Caco-2 (cell line): ENCODE results near the gene GATA6. TPM values are rescaled to one million over a fixed set of nuclear protein-coding genes. Genes with fewer than 3 reads are reported as not detected.
A peak's percentile ranks its signal among the peaks of the same experiment; 100 is the strongest.

Source experiments
- BruUV-seq: library from RNA; stranded (reverse); fragments of 400-500 nt; replicated peaks from 2 replicates; lab custom pipeline; 2021; lab: Mats Ljungman, UMichigan
- CTCF ChIA-PET: fragments of 300-600 bp; sonication (Branson Sonifier 250); formaldehyde crosslinking; loops from one replicate; lab custom pipeline; 2022; ENCODE audit warnings: antibody characterized with exemption; lab: Charles Lee
- POLR2A ChIA-PET: fragments of 300-600 bp; sonication (Branson Sonifier 250); formaldehyde crosslinking; loops from one replicate; lab custom pipeline; 2022; ENCODE audit warnings: antibody characterized with exemption; lab: Charles Lee
- DNase-seq, 2 experiments: peaks; one replicate each; pipeline versions ENCODE4 v3.0.0 to v3.0.0-alpha.2; 2020 to 2022
- H3K27me3 ChIP-seq: replicated peaks from 2 replicates; pipeline ENCODE4 v1.6.0; 2011; ENCODE audit warnings: low read length; ENCODE audit not compliant: control insufficient read depth, insufficient read depth
- H3K36me3 ChIP-seq: 2 replicates; pipeline ENCODE4 v1.5.1; 2011; ENCODE audit warnings: low read length; ENCODE audit not compliant: control insufficient read depth, insufficient read depth
- H3K4me1 ChIP-seq: fragments of 250-450 bp; sonication (Bioruptor Pico); 2 replicates; pipeline ENCODE4 v1.5.1; 2020; ENCODE audit warnings: mild to moderate bottlenecking
- H3K4me3 ChIP-seq: 2 replicates; pipeline ENCODE4 v1.5.1; 2011; ENCODE audit warnings: low read depth, mild to moderate bottlenecking, control low read depth, low read length
- H3K9me3 ChIP-seq: fragments of 250-450 bp; sonication (Bioruptor Pico); 2 replicates; pipeline ENCODE4 v1.5.1; 2020; ENCODE audit warnings: mild to moderate bottlenecking, moderate library complexity
- H3K27ac Mint-ChIP-seq: one replicate; pipeline ENCODE4 v1.8.0; 2022; ENCODE audit warnings: mixed read lengths; ENCODE audit not compliant: unreplicated experiment
- H3K27me3 Mint-ChIP-seq: one replicate; pipeline ENCODE4 v1.8.0; 2022; ENCODE audit warnings: mixed read lengths; ENCODE audit not compliant: insufficient read depth, unreplicated experiment
- H3K36me3 Mint-ChIP-seq: one replicate; pipeline ENCODE4 v1.8.0; 2022; ENCODE audit warnings: mild to moderate bottlenecking, mixed read lengths; ENCODE audit not compliant: insufficient read depth, unreplicated experiment
- H3K4me1 Mint-ChIP-seq: one replicate; pipeline ENCODE4 v1.8.0; 2022; ENCODE audit warnings: low read depth, mixed read lengths; ENCODE audit not compliant: unreplicated experiment
- H3K4me3 Mint-ChIP-seq: one replicate; pipeline ENCODE4 v1.8.0; 2022; ENCODE audit warnings: mild to moderate bottlenecking, moderate library complexity, mixed read lengths; ENCODE audit not compliant: unreplicated experiment
- H3K9me3 Mint-ChIP-seq: one replicate; pipeline ENCODE4 v1.8.0; 2022; ENCODE audit warnings: mixed read lengths; ENCODE audit not compliant: unreplicated experiment
- CTCF ChIP-seq, 2 experiments: fragments of 200-600 bp in 1 of 2; IDR thresholded peaks; 1 replicate in 1 of 2; 2 replicates in 1 of 2; pipeline versions ENCODE4 v1.5.1 to v1.8.0; 2011 to 2022; ENCODE audit warnings: antibody characterized with exemption in 1 of 2, control low read depth in 1 of 2, inconsistent platforms in 1 of 2, low read depth in 1 of 2, low read length in 1 of 2, mild to moderate bottlenecking in 1 of 2, moderate library complexity in 1 of 2; ENCODE audit not compliant: insufficient read depth in 1 of 2, severe bottlenecking in 1 of 2, unreplicated experiment in 1 of 2
- intact Hi-C: fragments of 100-400 bp; cut with micrococcal nuclease; formaldehyde crosslinking; loops from one replicate; pipeline ENCODE4 v1.10.0; 2022; ENCODE audit not compliant: unreplicated experiment
- total RNA-seq: library from RNA; stranded (reverse); gene quantifications from 2 replicates; pipeline ENCODE4 v1.2.3, GENCODE V29; 2022

GATA6 gene
- total RNA-seq, 1 experiment from 2014 or later, result 124 TPM

- no peaks in the 10 kb centered on the region for H3K9me3 ChIP-seq
- Mint-ChIP-seq H3K36me3 (peaks cover 75% of the 10 kb centered on the region), H3K27ac (peak overlapping the region; percentile 91), H3K4me1 (peaks cover 9% of the 10 kb centered on the region), H3K4me3 (peak overlapping the region; percentile 74), H3K27me3 (no peaks in the 10 kb centered on the region), H3K9me3 (no peaks in the 10 kb centered on the region)
- DNase-seq, result no peak
- H3K4me1 ChIP-seq, result peaks cover 14% of the 10 kb centered on the region
- TF ChIP-seq CTCF (IDR thresholded peaks at IDR 0.05; ENCODE audit: insufficient read depth in 1 of 2, low read depth in 1 of 2, low read length in 1 of 2, severe bottlenecking in 1 of 2, unreplicated experiment in 1 of 2), result no peak
- no peaks in the 10 kb centered on the region for H3K27me3 ChIP-seq
- POLR2A ChIA-PET, result interaction anchor here (1.3 kb wide), 1 partner anchor 120 kb away, joined by 15 read pairs; no protein-coding TSS in a partner anchor
- CTCF ChIA-PET, result interaction anchor here (1.9 kb wide), 1 partner anchor 22 kb away, joined by 4 read pairs; no protein-coding TSS in a partner anchor
- no TSS peak for BruUV-seq
- H3K4me3 ChIP-seq, result peak overlapping the region; percentile 69
- peaks cover 19% of the 10 kb centered on the region for H3K36me3 ChIP-seq
- intact Hi-C loops, result loop anchor here (5.0 kb wide), 1 partner anchor 391 kb away; no protein-coding TSS in a partner anchor
Observed at GRCh38 chr18:22171258-22172119, 2.1 kb downstream of the GATA6 start.

GRCh38 chr18:22172120-22172582 is 2.8 kb downstream of the GATA6 start:
- ChIA-PET CTCF (interaction anchor here (0.7 to 1.9 kb wide), 2 partner anchors 22 to 192 kb away, joined by 3 to 4 read pairs; no protein-coding TSS in a partner anchor), POLR2A (no interaction called here)
- H3K36me3 ChIP-seq, result peaks cover 19% of the 10 kb centered on the region
- H3K9me3 Mint-ChIP-seq, result no peaks in the 10 kb centered on the region
- H3K27ac Mint-ChIP-seq, result peak overlapping the region; percentile 43
- H3K27me3 Mint-ChIP-seq, result no peaks in the 10 kb centered on the region
- peak overlapping the region; percentile 74 for H3K4me3 Mint-ChIP-seq
- H3K27me3 ChIP-seq, result no peaks in the 10 kb centered on the region
- no TSS peak for BruUV-seq
- peak overlapping the region; percentile 69 for H3K4me3 ChIP-seq
- peaks cover 75% of the 10 kb centered on the region for H3K36me3 Mint-ChIP-seq
- no peaks in the 10 kb centered on the region for H3K9me3 ChIP-seq
- intact Hi-C loops, result loop anchor here (5.0 kb wide), 1 partner anchor 390 kb away; no protein-coding TSS in a partner anchor
- peaks cover 7% of the 10 kb centered on the region for H3K4me1 Mint-ChIP-seq
- no peak for TF ChIP-seq CTCF (IDR thresholded peaks at IDR 0.05; ENCODE audit: insufficient read depth in 1 of 2, low read depth in 1 of 2, low read length in 1 of 2, severe bottlenecking in 1 of 2, unreplicated experiment in 1 of 2)
- no peak for DNase-seq
- peaks cover 21% of the 10 kb centered on the region for H3K4me1 ChIP-seq

DNA sequence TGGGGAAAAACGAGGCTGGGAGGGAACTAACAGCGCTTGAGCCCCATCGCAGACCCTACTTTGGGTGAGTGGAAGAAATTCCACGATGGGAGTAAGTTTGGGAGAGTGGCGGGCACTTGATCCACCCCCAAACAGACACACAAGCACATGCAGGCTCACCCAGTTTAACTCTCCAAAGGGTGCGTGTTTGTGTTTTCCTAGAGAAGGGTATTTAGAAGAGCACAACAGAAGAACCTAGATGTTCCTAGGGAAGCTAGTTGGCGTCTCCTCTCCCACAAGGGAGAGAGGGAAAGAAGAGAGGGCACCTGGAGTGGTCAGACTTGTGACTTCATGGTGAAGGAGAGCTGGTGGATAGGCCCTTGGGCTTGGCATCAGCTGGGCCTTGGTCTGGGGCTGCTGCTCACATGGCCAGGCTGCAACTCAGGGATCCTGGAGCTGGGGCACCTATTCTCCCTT is 3.2 kb downstream of the GATA6 start:
- Mint-ChIP-seq H3K4me1 (peaks cover 11% of the 10 kb centered on the region), H3K27ac (peak overlapping the region; percentile 43), H3K9me3 (no peaks in the 10 kb centered on the region), H3K36me3 (peaks cover 79% of the 10 kb centered on the region), H3K27me3 (no peaks in the 10 kb centered on the region), H3K4me3 (peak overlapping the region; percentile 74)
- H3K4me1 ChIP-seq, result peaks cover 26% of the 10 kb centered on the region
- DNase-seq, result no peak
- ChIA-PET POLR2A (interaction anchor here (0.5 to 1.3 kb wide), 2 partner anchors 11 to 66 kb away, joined by 3 read pairs; no protein-coding TSS in a partner anchor), CTCF (interaction anchor here (0.7 to 1.9 kb wide), 2 partner anchors 21 to 192 kb away, joined by 3 to 4 read pairs; no protein-coding TSS in a partner anchor)
- no peak for TF ChIP-seq CTCF (IDR thresholded peaks at IDR 0.05; ENCODE audit: insufficient read depth in 1 of 2, low read depth in 1 of 2, low read length in 1 of 2, severe bottlenecking in 1 of 2, unreplicated experiment in 1 of 2)
- intact Hi-C loops, result loop anchor here (5.0 kb wide), 1 partner anchor 390 kb away; no protein-coding TSS in a partner anchor
- no peaks in the 10 kb centered on the region for H3K9me3 ChIP-seq
- peaks cover 19% of the 10 kb centered on the region for H3K36me3 ChIP-seq
- BruUV-seq, result TSS peak; percentile 3
- H3K4me3 ChIP-seq, result peak overlapping the region; percentile 69
- no peaks in the 10 kb centered on the region for H3K27me3 ChIP-seq
